K562 treated with DMSO at 1 percent for 48 hours (cell line): ENCODE results near the gene KAZALD1. TPM values are rescaled to one million over a fixed set of nuclear protein-coding genes. Genes with fewer than 3 reads are reported as not detected.

Experiments
- total RNA-seq: library from RNA; unstranded; fragments of 300-600 nt; gene quantifications from 2 replicates; pipeline ENCODE4 v1.2.3, GENCODE V29; 2022; ENCODE audit warnings: low replicate concordance; ENCODE audit errors: extremely low read depth

KAZALD1 gene
- total RNA-seq, result not detected in 2 replicates

GRCh38 chr10:101061624-101062231 lies at the start of gene KAZALD1:
TSS of gene KAZALD1 (plus strand) at chr10:101061989. CDS start at chr10:101062593, 604 bp downstream.

GRCh38 chr10:101031128-101031795 lies 30.5 kb upstream of the KAZALD1 start, which contains the start of the genes PDZD7 and SFXN3:
TSS of gene PDZD7 (minus strand) at chr10:101031129. CDS start at chr10:101030219, 910 bp downstream.
TSS of gene SFXN3 (plus strand) at chr10:101031234. CDS start at chr10:101034695, 3,461 bp downstream.

Other genes starting within 250 kb of the KAZALD1 start
- gene SLF2, start 149.0 kb upstream of the KAZALD1 start, total RNA-seq, result not detected in 2 replicates
- not detected in 2 replicates for gene SEMA4G, start 92.5 kb upstream of the KAZALD1 start, total RNA-seq
- not detected in 2 replicates for gene MRPL43, start 74.5 kb upstream of the KAZALD1 start, total RNA-seq
- not detected in 2 replicates for gene TWNK, start 74.4 kb upstream of the KAZALD1 start, total RNA-seq
- gene LZTS2, start 62.2 kb upstream of the KAZALD1 start, total RNA-seq, result not detected in 2 replicates
- not detected in 2 replicates for gene PDZD7, start 30.9 kb upstream of the KAZALD1 start, total RNA-seq
- gene SFXN3, start 30.8 kb upstream of the KAZALD1 start, total RNA-seq, result not detected in 2 replicates
- gene TLX1, start 69.3 kb downstream of the KAZALD1 start, total RNA-seq, result not detected in 2 replicates
- gene LBX1, start 167.5 kb downstream of the KAZALD1 start, total RNA-seq, result not detected in 2 replicates